CD4-positive, CD25-positive, alpha-beta regulatory T cell (primary cell): Measurements from ENCODE around the gene PDE7B. TPM values are rescaled to one million over a fixed set of nuclear protein-coding genes. Genes with fewer than 3 reads are reported as not detected.
A peak's percentile ranks its signal among the peaks of the same experiment; 100 is the strongest.
"Not testable (repeated sequence)": the region's sequence is repeated elsewhere in the genome, so short reads cannot be mapped to it uniquely, and the experiment has no call there.

Experiments
- ATAC-seq, 2 donors: fragments of 150-1000 bp; cut with Tn5 transposase; one replicate each; pipeline ENCODE4 v1.10.0; 2021; ENCODE audit warnings: low read depth in 2 of 2, moderate number of reproducible peaks in 2 of 2, moderate library complexity in 1 of 2
- DNase-seq, 3 donors: peaks; one replicate each; pipeline versions ENCODE4 v3.0.0 to v3.0.0-alpha.2; 2012 to 2022; ENCODE audit warnings: mixed read lengths in 1 of 3
- H3K27ac ChIP-seq: one replicate; pipeline ENCODE4 v1.7.0; 2013; ENCODE audit warnings: mild to moderate bottlenecking, low read length; ENCODE audit not compliant: insufficient read depth, poor library complexity, severe bottlenecking
- H3K27me3 ChIP-seq: one replicate; pipeline ENCODE4 v1.7.0; 2013; ENCODE audit warnings: low read length; ENCODE audit not compliant: control insufficient read depth, insufficient read depth
- H3K36me3 ChIP-seq: one replicate; pipeline ENCODE4 v1.7.0; 2013; ENCODE audit warnings: mild to moderate bottlenecking, low read length, moderate library complexity; ENCODE audit not compliant: control insufficient read depth, insufficient read depth
- H3K4me1 ChIP-seq: 2 replicates; pipeline ENCODE4 v1.7.0; 2013; ENCODE audit warnings: mild to moderate bottlenecking, low read length; ENCODE audit not compliant: insufficient read depth, control insufficient read depth, poor library complexity, severe bottlenecking
- H3K4me3 ChIP-seq: one replicate; pipeline ENCODE4 v1.7.0; 2013; ENCODE audit warnings: low read depth, mild to moderate bottlenecking, low read length, moderate library complexity
- H3K9me3 ChIP-seq, 2 experiments: 1 replicate in 1 of 2; 2 replicates in 1 of 2; pipeline ENCODE4 v1.7.0; 2013; ENCODE audit warnings: low read length in 2 of 2, mild to moderate bottlenecking in 1 of 2, moderate library complexity in 1 of 2; ENCODE audit not compliant: control insufficient read depth in 2 of 2
- H3K27ac Mint-ChIP-seq, 3 donors: one replicate each; pipeline ENCODE4 v1.8.0; 2020 to 2022; ENCODE audit warnings: mild to moderate bottlenecking in 3 of 3, mixed read lengths in 3 of 3, moderate library complexity in 2 of 3
- H3K27me3 Mint-ChIP-seq: one replicate; pipeline ENCODE4 v1.8.0; 2022; ENCODE audit warnings: mild to moderate bottlenecking, mixed read lengths
- H3K36me3 Mint-ChIP-seq: one replicate; pipeline ENCODE4 v1.8.0; 2020; ENCODE audit warnings: mixed read lengths
- H3K4me1 Mint-ChIP-seq, 4 donors: one replicate each; pipeline ENCODE4 v1.8.0; 2020 to 2022; ENCODE audit warnings: mixed read lengths in 4 of 4, mild to moderate bottlenecking in 1 of 4
- H3K4me3 Mint-ChIP-seq, 4 donors: one replicate each; pipeline ENCODE4 v1.8.0; 2020 to 2022; ENCODE audit warnings: mild to moderate bottlenecking in 4 of 4, mixed read lengths in 4 of 4, moderate library complexity in 3 of 4
- H3K9me3 Mint-ChIP-seq, 7 donors: one replicate each; pipeline ENCODE4 v1.8.0; 2020 to 2022; ENCODE audit warnings: mixed read lengths in 7 of 7, mild to moderate bottlenecking in 3 of 7, moderate library complexity in 2 of 7
- polyA plus RNA-seq, 4 donors: library from polyadenylated mRNA; unstranded; fragments of 300-500 nt; fragmentation: Illumina TruSeq; gene quantifications; one replicate each; pipeline ENCODE4 v1.2.3, GENCODE V29; 2021
- total RNA-seq: library from RNA; stranded (reverse); gene quantifications from one replicate; pipeline ENCODE4 v1.2.3, GENCODE V29; 2022

The PDE7B gene
- total and polyA plus RNA-seq, 5 donors from 2014 or later, result 0.03 to 0.25 (median 0.07) TPM; not detected in 1

DNA sequence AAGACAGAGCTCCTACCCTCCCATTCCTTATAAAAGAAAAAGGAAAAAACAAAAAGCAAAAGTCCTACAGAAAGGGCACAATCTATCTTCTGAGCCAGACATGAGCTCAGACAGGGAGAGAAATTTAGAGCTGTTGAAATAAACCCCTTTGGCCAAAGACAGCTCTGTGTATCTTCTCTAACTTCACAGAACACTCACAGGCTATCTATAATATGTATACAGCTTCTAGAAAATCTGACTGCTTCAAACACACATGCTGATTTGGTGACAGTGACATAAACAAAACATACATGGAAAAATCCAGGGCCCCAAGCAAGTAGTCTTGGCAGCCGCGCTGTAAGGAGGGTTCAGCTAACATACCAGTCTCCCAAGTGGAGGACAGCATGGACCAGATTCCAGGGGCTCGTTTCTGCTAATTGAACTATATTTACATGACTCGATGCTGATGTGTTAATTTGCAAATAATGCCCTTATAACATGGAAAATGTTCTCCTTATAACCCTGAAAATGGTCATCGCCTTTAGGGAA is 361.6 kb downstream of the PDE7B start:
- no peak for ATAC-seq
- Histone ChIP-seq H3K36me3 (no peaks in the 10 kb centered on the region), H3K9me3 (no peaks in the 10 kb centered on the region), H3K27ac (no peak overlapping the region), H3K4me1 (no peaks in the 10 kb centered on the region), H3K27me3 (no peaks in the 10 kb centered on the region), H3K4me3 (no peak overlapping the region)
- no peak overlapping the region for H3K4me3 Mint-ChIP-seq
- no peak overlapping the region for H3K27ac Mint-ChIP-seq
- H3K9me3 Mint-ChIP-seq, result peaks cover 0 to 2% (median 0%) of the 10 kb centered on the region in 7 donors
- no peaks in the 10 kb centered on the region for H3K4me1 Mint-ChIP-seq
- DNase-seq, result no peak
- H3K27me3 Mint-ChIP-seq, result peaks cover 2% of the 10 kb centered on the region
- H3K36me3 Mint-ChIP-seq, result no peaks in the 10 kb centered on the region

DNA sequence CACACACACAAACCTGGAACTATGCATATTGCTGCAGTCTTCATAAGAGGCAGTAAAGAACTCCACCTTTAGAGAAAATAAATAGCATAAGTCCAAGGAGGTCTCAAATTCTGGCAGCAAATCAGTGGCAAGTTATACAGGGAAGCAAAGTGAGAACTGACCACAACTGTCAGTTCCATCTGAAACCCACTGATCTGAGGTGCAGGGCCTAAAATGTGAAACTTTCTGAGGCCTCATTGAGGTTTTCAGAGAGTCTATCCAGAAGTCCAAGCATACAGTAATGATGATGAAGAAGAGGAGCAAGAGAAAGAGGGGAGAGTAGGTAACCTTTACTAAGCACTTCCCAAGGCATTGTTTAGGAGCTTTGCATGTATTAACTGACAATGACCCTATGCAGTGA is 362.4 kb downstream of the PDE7B start:
- ATAC-seq (no peak), DNase-seq (no peak)
- no peak overlapping the region for H3K4me3 ChIP-seq
- no peaks in the 10 kb centered on the region for H3K9me3 ChIP-seq
- peaks cover 0 to under 1% (median 0%) of the 10 kb centered on the region in 7 donors for H3K9me3 Mint-ChIP-seq
- no peak overlapping the region for H3K4me3 Mint-ChIP-seq
- H3K27me3 ChIP-seq, result no peaks in the 10 kb centered on the region
- no peaks in the 10 kb centered on the region for H3K4me1 Mint-ChIP-seq
- no peaks in the 10 kb centered on the region for H3K4me1 ChIP-seq
- no peaks in the 10 kb centered on the region for H3K36me3 Mint-ChIP-seq
- no peaks in the 10 kb centered on the region for H3K36me3 ChIP-seq
- H3K27ac ChIP-seq, result no peak overlapping the region
- H3K27me3 Mint-ChIP-seq, result peaks cover 6% of the 10 kb centered on the region
- no peak overlapping the region for H3K27ac Mint-ChIP-seq

DNA sequence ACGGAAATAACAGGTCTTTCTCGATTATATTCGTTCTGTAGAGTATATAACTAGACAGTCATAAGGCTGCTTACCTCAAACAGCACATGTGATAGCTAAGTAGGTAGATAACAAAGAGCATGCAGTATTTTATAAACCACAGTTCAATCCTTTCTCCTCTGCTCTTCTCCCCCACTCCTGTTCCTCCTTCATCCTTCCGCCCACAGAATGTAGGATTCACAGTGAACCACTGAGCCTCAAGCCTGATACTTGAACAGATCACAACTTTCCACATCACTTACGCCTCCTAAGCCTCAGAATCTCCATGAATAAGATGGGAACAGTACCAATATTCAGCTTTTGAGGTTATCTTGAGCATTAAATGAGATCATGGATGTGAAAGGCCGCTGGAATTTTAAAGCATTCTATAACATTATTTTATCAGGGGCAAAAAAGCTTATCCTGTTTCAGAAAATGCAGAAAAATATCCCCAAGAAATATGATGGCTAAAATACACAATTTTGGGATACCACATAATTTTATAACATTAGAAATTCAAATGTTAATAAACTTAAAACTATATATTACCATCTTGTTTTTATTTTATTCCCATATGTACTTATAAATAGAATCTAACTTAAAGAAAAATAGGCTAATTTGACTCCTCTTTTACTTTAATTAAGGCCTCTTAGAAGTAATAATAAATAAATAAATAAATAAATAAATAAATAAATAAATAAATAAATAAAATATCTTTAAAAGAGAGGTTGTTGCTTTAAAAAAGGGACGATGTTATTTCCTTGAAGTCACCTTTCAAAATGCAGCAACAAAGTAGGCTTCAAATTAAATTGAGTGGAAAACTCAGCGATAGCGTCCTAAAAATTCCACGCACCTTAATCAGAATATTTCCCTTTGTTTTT is 365.3 kb downstream of the PDE7B start:
- Histone ChIP-seq H3K4me3 (no peak overlapping the region), H3K9me3 (no peaks in the 10 kb centered on the region), H3K27ac (no peak overlapping the region), H3K4me1 (no peaks in the 10 kb centered on the region), H3K27me3 (no peaks in the 10 kb centered on the region), H3K36me3 (no peaks in the 10 kb centered on the region)
- ATAC-seq (no peak), DNase-seq (no peak)
- Mint-ChIP-seq H3K27me3 (peaks cover 10% of the 10 kb centered on the region), H3K36me3 (no peaks in the 10 kb centered on the region), H3K9me3 (peaks cover 0 to 7% (median 1%) of the 10 kb centered on the region in 7 donors), H3K27ac (no peak overlapping the region), H3K4me1 (no peaks in the 10 kb centered on the region), H3K4me3 (no peak overlapping the region)

DNA sequence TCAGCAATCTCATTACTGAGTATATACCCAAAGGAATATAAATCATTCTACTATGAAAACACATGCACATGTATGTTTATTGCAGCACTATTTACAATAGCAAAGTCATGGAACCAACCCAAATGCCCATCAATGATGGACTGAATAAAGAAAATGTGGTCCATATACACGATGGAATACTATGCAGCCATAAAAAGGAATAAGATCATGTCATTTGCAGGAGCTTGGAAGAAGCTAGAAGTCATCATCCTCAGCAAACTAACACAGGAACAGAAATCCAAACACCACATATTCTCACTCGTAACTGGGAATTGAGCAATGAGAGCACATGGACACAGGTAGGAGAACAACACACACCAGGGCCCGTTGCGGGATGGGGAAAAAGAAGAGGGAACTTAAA is 373.5 kb downstream of the PDE7B start:
- H3K36me3 Mint-ChIP-seq, H3K4me1 Mint-ChIP-seq: not testable (repeated sequence)

DNA sequence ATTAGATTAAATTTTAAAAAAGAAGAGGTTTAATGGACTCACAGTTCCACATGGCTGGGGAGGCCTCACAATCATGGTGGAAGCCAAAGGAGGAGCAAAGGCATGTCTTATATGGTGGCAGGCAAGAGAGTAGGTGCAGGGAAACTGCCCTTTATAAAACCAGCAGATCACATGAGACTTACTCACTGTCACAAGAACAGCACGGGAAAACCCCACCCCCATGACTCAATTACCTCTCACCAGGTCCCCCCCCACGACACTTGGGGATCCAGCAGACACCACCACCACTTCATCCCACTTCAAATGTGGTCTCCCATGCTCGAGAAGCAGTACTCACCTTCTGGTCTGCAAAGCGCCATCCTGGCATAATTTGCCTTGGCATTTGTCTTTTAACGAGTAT is 374.0 kb downstream of the PDE7B start:
- peaks cover 4 to 10% (median 6%) of the 10 kb centered on the region in 4 donors for H3K4me1 Mint-ChIP-seq
- no peak for ATAC-seq
- H3K4me3 Mint-ChIP-seq, result no peak overlapping the region
- H3K36me3 ChIP-seq, result no peaks in the 10 kb centered on the region
- peaks cover 4% of the 10 kb centered on the region for H3K27me3 Mint-ChIP-seq
- H3K27me3 ChIP-seq, result no peaks in the 10 kb centered on the region
- H3K27ac Mint-ChIP-seq, result no peak overlapping the region
- H3K27ac ChIP-seq, result no peak overlapping the region
- no peaks in the 10 kb centered on the region for H3K9me3 ChIP-seq
- H3K4me1 ChIP-seq, result no peaks in the 10 kb centered on the region
- no peak overlapping the region for H3K4me3 ChIP-seq
- DNase-seq, result no peak
- H3K36me3 Mint-ChIP-seq, result peaks cover under 1% of the 10 kb centered on the region
- peaks cover 0 to 1% (median 0%) of the 10 kb centered on the region in 7 donors for H3K9me3 Mint-ChIP-seq

More for the DNA sequence above, 373.5 kb downstream of the PDE7B start:
- not testable (repeated sequence) for H3K27ac Mint-ChIP-seq, H3K4me3 Mint-ChIP-seq, DNase-seq, H3K4me1 ChIP-seq, H3K27me3 ChIP-seq, H3K9me3 ChIP-seq, H3K27ac ChIP-seq, H3K27me3 Mint-ChIP-seq, ATAC-seq, H3K36me3 ChIP-seq, H3K4me3 ChIP-seq, H3K9me3 Mint-ChIP-seq

DNA sequence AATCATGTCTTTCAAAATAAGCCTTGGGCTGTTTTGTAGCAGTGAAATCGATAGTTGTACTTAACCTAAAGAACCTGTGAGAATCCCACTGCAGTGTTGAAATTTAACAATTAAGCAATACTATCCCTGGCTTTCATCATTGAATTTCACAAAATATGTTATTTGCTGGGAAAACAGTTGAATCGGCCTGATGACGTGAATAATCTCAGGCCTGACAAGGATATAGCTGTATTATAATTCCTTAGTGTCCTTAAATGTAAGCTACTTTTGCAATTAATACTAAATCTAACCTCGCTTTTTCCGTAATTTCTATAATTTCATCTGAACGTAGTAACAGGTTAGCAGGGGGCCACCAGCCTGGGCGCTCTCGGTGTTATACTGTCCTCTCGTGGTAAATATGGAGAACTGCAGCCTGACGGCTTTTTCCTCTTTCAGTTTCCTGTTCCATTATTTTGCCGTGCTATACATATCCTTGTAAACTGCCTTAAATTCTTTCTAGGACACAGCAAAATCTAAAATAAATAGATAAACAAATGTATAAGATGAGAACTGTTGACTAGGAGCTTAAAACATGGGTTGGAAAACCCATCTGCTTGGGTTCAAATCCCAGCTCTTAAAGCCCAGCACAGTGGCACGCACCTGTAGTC is 374.6 kb downstream of the PDE7B start:
- Mint-ChIP-seq H3K4me3 (peak overlapping the region; percentile 7 to 89 (median 56)), H3K4me1 (peaks cover 4 to 10% (median 6%) of the 10 kb centered on the region in 4 donors), H3K27me3 (no peaks in the 10 kb centered on the region), H3K27ac (peak overlapping the region in 1 of 3 donors; percentile 70), H3K9me3 (peaks cover 0 to 1% (median 0%) of the 10 kb centered on the region in 7 donors), H3K36me3 (peaks cover 4% of the 10 kb centered on the region)
- no peaks in the 10 kb centered on the region for H3K36me3 ChIP-seq
- DNase-seq, result peak; percentile 19 to 64 (median 58)
- H3K9me3 ChIP-seq, result no peaks in the 10 kb centered on the region
- H3K4me3 ChIP-seq, result peak overlapping the region; percentile 77
- H3K27ac ChIP-seq, result no peak overlapping the region
- no peaks in the 10 kb centered on the region for H3K4me1 ChIP-seq
- peak; percentile 92 for ATAC-seq
- H3K27me3 ChIP-seq, result no peaks in the 10 kb centered on the region

DNA sequence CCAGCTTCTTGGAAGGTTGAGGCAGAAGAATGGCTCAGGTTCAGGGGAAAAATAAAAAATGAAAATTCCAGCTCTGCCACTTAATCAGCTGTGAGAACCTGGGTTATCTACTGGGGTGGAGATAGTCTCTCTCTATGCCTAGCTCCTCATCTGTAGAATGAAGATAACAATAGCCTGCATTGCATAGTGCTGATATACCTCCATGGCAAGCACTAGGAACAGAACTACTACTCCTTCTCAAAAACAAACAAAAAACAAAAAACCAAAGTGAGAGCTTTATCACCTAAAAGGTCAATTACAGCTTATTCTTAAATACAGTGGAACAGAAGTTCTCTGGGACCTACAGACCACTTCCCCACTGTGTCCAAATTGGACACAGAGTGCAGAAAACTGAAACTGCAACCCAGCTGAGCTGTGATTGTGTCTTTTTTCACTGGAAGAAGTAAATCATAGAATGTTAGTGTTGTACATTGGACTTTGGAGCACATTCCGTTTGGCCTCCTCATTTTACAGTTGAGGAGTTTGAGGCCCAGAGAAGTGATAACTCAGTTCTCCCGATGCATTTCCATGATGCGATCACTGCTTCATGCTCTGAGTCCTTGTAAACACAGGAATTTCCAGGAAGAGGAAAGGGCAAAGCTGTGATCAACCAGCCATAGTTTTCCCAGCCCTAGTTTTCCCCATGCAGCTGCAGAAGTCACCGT is 375.3 kb downstream of the PDE7B start:
- peak overlapping the region in 1 of 3 donors; percentile 70 for H3K27ac Mint-ChIP-seq
- DNase-seq, result peak in 1 of 3 donors; percentile 4

More for the DNA sequence above, 375.3 kb downstream of the PDE7B start:
- Mint-ChIP-seq H3K36me3 (peaks cover 4% of the 10 kb centered on the region), H3K9me3 (peaks cover 0 to 1% (median 0%) of the 10 kb centered on the region in 7 donors), H3K4me3 (peak overlapping the region; percentile 7 to 89 (median 56)), H3K4me1 (peaks cover 4 to 10% (median 6%) of the 10 kb centered on the region in 4 donors), H3K27me3 (no peaks in the 10 kb centered on the region)
- Histone ChIP-seq H3K9me3 (no peaks in the 10 kb centered on the region), H3K4me1 (no peaks in the 10 kb centered on the region), H3K36me3 (no peaks in the 10 kb centered on the region), H3K27me3 (no peaks in the 10 kb centered on the region), H3K4me3 (peak overlapping the region; percentile 77), H3K27ac (no peak overlapping the region)
- no peak for ATAC-seq
